ENCODE results near the gene PCDHGB2.
A peak's percentile ranks its signal among the peaks of the same experiment; 100 is the strongest.
"Not testable (repeated sequence)": the region's sequence is repeated elsewhere in the genome, so short reads cannot be mapped to it uniquely, and the experiment has no call there.

The PCDHGB2 gene

GRCh38 chr5:141359790-141360426 is at the start of gene PCDHGB2:
PCDHGB2 (plus strand) TSS chr5:141359994; CDS start chr5:141360136, 142 bp downstream.
- Histone ChIP-seq H3K36me3 (ENCODE audit: control insufficient read depth in 1 of 2, insufficient read depth in 2 of 2, low read length in 2 of 2) (no peaks in the 10 kb centered on the region), H3K9ac (ENCODE audit: low read depth in 1 of 2, low read length in 2 of 2) (no peak within 1 kb of the TSS), H3K27me3 (ENCODE audit: control insufficient read depth in 1 of 2, insufficient read depth in 2 of 2, low read length in 2 of 2) (no peaks in the 10 kb centered on the region), H3K9me3 (ENCODE audit: control insufficient read depth in 1 of 2, low read length in 2 of 2) (peaks cover 39 to 49% of the 10 kb centered on the region in 2 donors), H3K4me1 (ENCODE audit: control insufficient read depth in 1 of 2, insufficient read depth in 2 of 2, low read length in 2 of 2) (no peaks in the 10 kb centered on the region), H3K27ac (ENCODE audit: low read depth, low read length) (no peak within 1 kb of the TSS), H3K4me3 (ENCODE audit: low read depth in 1 of 2, low read length in 2 of 2) (peak within 1 kb of the TSS; percentile 52 to 66)

- Histone ChIP-seq H3K9ac (ENCODE audit: low read depth in 1 of 2, low read length in 2 of 2) (no peak overlapping the region), H3K9me3 (ENCODE audit: control insufficient read depth in 1 of 2, low read length in 2 of 2) (peaks cover 70 to 76% of the 10 kb centered on the region in 2 donors), H3K27ac (ENCODE audit: low read depth, low read length) (no peak overlapping the region), H3K27me3 (ENCODE audit: control insufficient read depth in 1 of 2, insufficient read depth in 2 of 2, low read length in 2 of 2) (no peaks in the 10 kb centered on the region), H3K4me1 (ENCODE audit: control insufficient read depth in 1 of 2, insufficient read depth in 2 of 2, low read length in 2 of 2) (no peaks in the 10 kb centered on the region), H3K36me3 (ENCODE audit: control insufficient read depth in 1 of 2, insufficient read depth in 2 of 2, low read length in 2 of 2) (peaks cover 12 to 16% of the 10 kb centered on the region in 2 donors), H3K4me3 (ENCODE audit: low read depth in 1 of 2, low read length in 2 of 2) (no peak overlapping the region)
Observed at GRCh38 chr5:141313711-141314110, 46.1 kb upstream of the PCDHGB2 start.

GRCh38 chr5:141316963-141317362 is 42.8 kb upstream of the PCDHGB2 start:
- Histone ChIP-seq H3K36me3 (ENCODE audit: control insufficient read depth in 1 of 2, insufficient read depth in 2 of 2, low read length in 2 of 2) (peaks cover 25 to 28% of the 10 kb centered on the region in 2 donors), H3K9me3 (ENCODE audit: control insufficient read depth in 1 of 2, low read length in 2 of 2) (peaks cover 71 to 79% of the 10 kb centered on the region in 2 donors)
- not testable (repeated sequence) for H3K27ac ChIP-seq (ENCODE audit: low read depth, low read length); H3K27me3 ChIP-seq (ENCODE audit: control insufficient read depth in 1 of 2, insufficient read depth in 2 of 2, low read length in 2 of 2); H3K4me1 ChIP-seq (ENCODE audit: control insufficient read depth in 1 of 2, insufficient read depth in 2 of 2, low read length in 2 of 2); H3K9ac ChIP-seq (ENCODE audit: low read depth in 1 of 2, low read length in 2 of 2); H3K4me3 ChIP-seq (ENCODE audit: low read depth in 1 of 2, low read length in 2 of 2)

- H3K27ac ChIP-seq (ENCODE audit: low read depth, low read length) = no peak overlapping the region
- H3K9ac ChIP-seq (ENCODE audit: low read depth in 1 of 2, low read length in 2 of 2) = no peak overlapping the region
- peaks cover 57 to 66% of the 10 kb centered on the region in 2 donors for H3K9me3 ChIP-seq (ENCODE audit: control insufficient read depth in 1 of 2, low read length in 2 of 2)
- peaks cover 0 to 4% of the 10 kb centered on the region in 2 donors for H3K4me1 ChIP-seq (ENCODE audit: control insufficient read depth in 1 of 2, insufficient read depth in 2 of 2, low read length in 2 of 2)
- no peaks in the 10 kb centered on the region for H3K27me3 ChIP-seq (ENCODE audit: control insufficient read depth in 1 of 2, insufficient read depth in 2 of 2, low read length in 2 of 2)
- H3K36me3 ChIP-seq (ENCODE audit: control insufficient read depth in 1 of 2, insufficient read depth in 2 of 2, low read length in 2 of 2) = peaks cover 25 to 28% of the 10 kb centered on the region in 2 donors
- peak overlapping the region; percentile 85 to 90 for H3K4me3 ChIP-seq (ENCODE audit: low read depth in 1 of 2, low read length in 2 of 2)
Observed at GRCh38 chr5:141319202-141319601, 40.6 kb upstream of the PCDHGB2 start.

DNA sequence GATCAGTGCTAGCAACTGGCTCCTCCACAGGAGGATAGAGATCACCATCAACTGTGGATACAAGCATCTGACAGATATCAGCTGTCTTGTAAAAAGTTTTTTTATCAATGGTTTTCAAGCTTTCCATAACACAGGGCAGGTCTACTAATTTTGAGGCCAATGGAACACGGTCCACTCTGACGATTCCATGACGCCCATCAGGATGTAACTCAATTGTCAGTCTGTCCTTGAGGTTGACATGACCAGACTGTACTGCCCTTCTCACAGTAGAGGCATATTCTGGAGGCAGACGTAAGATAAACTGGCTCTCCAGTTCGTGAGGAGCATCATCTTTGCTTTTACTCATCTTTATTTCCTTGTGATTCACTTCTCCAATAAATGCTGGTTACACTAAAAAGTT is 40.1 kb upstream of the PCDHGB2 start:
- peaks cover 59 to 64% of the 10 kb centered on the region in 2 donors for H3K9me3 ChIP-seq (ENCODE audit: control insufficient read depth in 1 of 2, low read length in 2 of 2)
- no peak overlapping the region for H3K9ac ChIP-seq (ENCODE audit: low read depth in 1 of 2, low read length in 2 of 2)
- peaks cover 0 to 4% of the 10 kb centered on the region in 2 donors for H3K4me1 ChIP-seq (ENCODE audit: control insufficient read depth in 1 of 2, insufficient read depth in 2 of 2, low read length in 2 of 2)
- H3K4me3 ChIP-seq (ENCODE audit: low read depth in 1 of 2, low read length in 2 of 2) = peak overlapping the region; percentile 85 to 90
- peaks cover 25 to 28% of the 10 kb centered on the region in 2 donors for H3K36me3 ChIP-seq (ENCODE audit: control insufficient read depth in 1 of 2, insufficient read depth in 2 of 2, low read length in 2 of 2)
- no peaks in the 10 kb centered on the region for H3K27me3 ChIP-seq (ENCODE audit: control insufficient read depth in 1 of 2, insufficient read depth in 2 of 2, low read length in 2 of 2)
- H3K27ac ChIP-seq (ENCODE audit: low read depth, low read length) = no peak overlapping the region

DNA sequence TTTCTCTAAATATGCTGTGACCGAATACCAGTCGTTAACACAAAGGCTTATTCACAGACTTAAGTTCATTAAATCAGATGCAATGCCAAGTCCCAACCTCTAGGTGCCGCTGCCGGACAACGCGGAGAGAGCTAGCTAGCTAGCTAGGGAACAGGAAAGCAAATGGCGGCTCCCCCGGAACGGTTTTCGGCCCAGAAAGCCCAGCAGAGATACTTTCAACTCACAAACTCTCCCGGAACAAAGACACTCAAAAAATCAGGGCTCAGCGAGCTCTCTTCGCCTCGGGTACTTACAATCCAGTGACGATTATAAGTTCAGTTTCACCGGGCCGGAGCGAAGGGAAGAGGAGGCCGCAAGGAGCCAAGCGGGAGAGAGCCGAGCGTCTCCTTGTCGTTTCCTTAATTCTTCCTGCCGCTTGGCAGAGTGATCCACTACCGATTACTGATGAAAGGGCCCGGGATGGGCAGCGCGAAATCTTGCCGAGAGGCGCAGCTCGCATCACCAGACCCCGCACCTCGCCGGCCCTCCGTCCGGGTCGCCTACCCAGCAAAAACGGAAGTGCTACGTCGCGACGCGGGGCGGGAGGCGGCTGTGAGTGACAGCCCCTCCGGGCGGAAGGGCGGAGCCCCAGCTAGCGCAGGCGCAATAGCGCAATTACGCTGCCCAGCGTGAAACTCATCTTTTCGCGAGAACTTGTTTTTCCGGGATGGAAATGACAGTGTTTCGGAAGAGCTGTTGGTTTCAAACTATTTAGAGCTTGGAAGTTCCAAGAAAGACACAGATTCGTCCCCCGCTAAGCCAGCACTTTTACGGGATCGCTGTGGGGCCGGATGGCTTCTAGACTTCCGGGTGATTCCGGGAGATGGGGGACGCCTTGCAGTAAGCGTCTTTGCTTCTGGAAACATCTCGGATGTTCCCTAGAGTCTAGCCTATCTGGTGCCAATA is 39.3 kb upstream of the PCDHGB2 start, which contains the start of gene TAF7:
Gene TAF7 (minus strand): TSS at position 560 of the 945 bp plus-strand sequence. CDS start 740 bp downstream, outside the sequence.
- Histone ChIP-seq H3K27me3 (ENCODE audit: control insufficient read depth in 1 of 2, insufficient read depth in 2 of 2, low read length in 2 of 2) (no peaks in the 10 kb centered on the region), H3K9ac (ENCODE audit: low read depth in 1 of 2, low read length in 2 of 2) (peak within 1 kb of the TSS; percentile 73 to 80), H3K36me3 (ENCODE audit: control insufficient read depth in 1 of 2, insufficient read depth in 2 of 2, low read length in 2 of 2) (peaks cover 19 to 28% of the 10 kb centered on the region in 2 donors), H3K4me1 (ENCODE audit: control insufficient read depth in 1 of 2, insufficient read depth in 2 of 2, low read length in 2 of 2) (peaks cover 0 to 4% of the 10 kb centered on the region in 2 donors), H3K27ac (ENCODE audit: low read depth, low read length) (peak within 1 kb of the TSS; percentile 78), H3K9me3 (ENCODE audit: control insufficient read depth in 1 of 2, low read length in 2 of 2) (peaks cover 52 to 60% of the 10 kb centered on the region in 2 donors), H3K4me3 (ENCODE audit: low read depth in 1 of 2, low read length in 2 of 2) (peak within 1 kb of the TSS; percentile 85 to 90)

- peaks cover 19 to 22% of the 10 kb centered on the region in 2 donors for H3K36me3 ChIP-seq (ENCODE audit: control insufficient read depth in 1 of 2, insufficient read depth in 2 of 2, low read length in 2 of 2)
- H3K4me3 ChIP-seq (ENCODE audit: low read depth in 1 of 2, low read length in 2 of 2) = no peak overlapping the region
- no peaks in the 10 kb centered on the region for H3K27me3 ChIP-seq (ENCODE audit: control insufficient read depth in 1 of 2, insufficient read depth in 2 of 2, low read length in 2 of 2)
- no peak overlapping the region for H3K27ac ChIP-seq (ENCODE audit: low read depth, low read length)
- H3K4me1 ChIP-seq (ENCODE audit: control insufficient read depth in 1 of 2, insufficient read depth in 2 of 2, low read length in 2 of 2) = peaks cover 0 to 4% of the 10 kb centered on the region in 2 donors
- no peak overlapping the region for H3K9ac ChIP-seq (ENCODE audit: low read depth in 1 of 2, low read length in 2 of 2)
- peaks cover 38 to 53% of the 10 kb centered on the region in 2 donors for H3K9me3 ChIP-seq (ENCODE audit: control insufficient read depth in 1 of 2, low read length in 2 of 2)
Observed at GRCh38 chr5:141322261-141322660, 37.5 kb upstream of the PCDHGB2 start.

GRCh38 chr5:141326088-141326854 is 33.5 kb upstream of the PCDHGB2 start:
- peaks cover 25 to 40% of the 10 kb centered on the region in 2 donors for H3K9me3 ChIP-seq (ENCODE audit: control insufficient read depth in 1 of 2, low read length in 2 of 2)
- peak overlapping the region; percentile 19 to 55 for H3K9ac ChIP-seq (ENCODE audit: low read depth in 1 of 2, low read length in 2 of 2)
- H3K27me3 ChIP-seq (ENCODE audit: control insufficient read depth in 1 of 2, insufficient read depth in 2 of 2, low read length in 2 of 2) = no peaks in the 10 kb centered on the region
- H3K27ac ChIP-seq (ENCODE audit: low read depth, low read length) = no peak overlapping the region
- H3K4me3 ChIP-seq (ENCODE audit: low read depth in 1 of 2, low read length in 2 of 2) = peak overlapping the region; percentile 61 to 62
- H3K36me3 ChIP-seq (ENCODE audit: control insufficient read depth in 1 of 2, insufficient read depth in 2 of 2, low read length in 2 of 2) = no peaks in the 10 kb centered on the region
- H3K4me1 ChIP-seq (ENCODE audit: control insufficient read depth in 1 of 2, insufficient read depth in 2 of 2, low read length in 2 of 2) = no peaks in the 10 kb centered on the region

DNA sequence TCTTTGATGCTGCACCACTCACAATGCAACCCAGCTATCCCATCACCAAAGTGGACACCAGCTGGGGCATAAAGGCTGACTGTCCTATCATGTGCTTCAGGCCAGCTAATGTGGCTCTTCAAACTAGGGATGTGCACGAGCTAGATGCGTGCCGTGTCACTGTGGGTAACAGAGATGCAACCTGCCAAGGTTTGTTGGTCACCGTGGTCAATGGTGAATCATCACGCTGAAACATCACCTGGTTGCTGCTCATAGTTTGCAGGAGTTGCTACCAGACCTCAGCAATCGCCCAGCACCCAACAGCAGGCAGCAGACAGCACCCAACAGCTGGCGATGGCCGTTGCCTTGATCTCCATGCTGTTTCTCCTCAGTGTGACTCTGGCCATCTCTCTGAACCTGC is 31.6 kb upstream of the PCDHGB2 start:
- peaks cover 17 to 29% of the 10 kb centered on the region in 2 donors for H3K9me3 ChIP-seq (ENCODE audit: control insufficient read depth in 1 of 2, low read length in 2 of 2)
- H3K36me3 ChIP-seq (ENCODE audit: control insufficient read depth in 1 of 2, insufficient read depth in 2 of 2, low read length in 2 of 2) = no peaks in the 10 kb centered on the region
- no peak overlapping the region for H3K9ac ChIP-seq (ENCODE audit: low read depth in 1 of 2, low read length in 2 of 2)
- H3K27ac ChIP-seq (ENCODE audit: low read depth, low read length) = no peak overlapping the region
- H3K4me1 ChIP-seq (ENCODE audit: control insufficient read depth in 1 of 2, insufficient read depth in 2 of 2, low read length in 2 of 2) = no peaks in the 10 kb centered on the region
- H3K4me3 ChIP-seq (ENCODE audit: low read depth in 1 of 2, low read length in 2 of 2) = no peak overlapping the region
- H3K27me3 ChIP-seq (ENCODE audit: control insufficient read depth in 1 of 2, insufficient read depth in 2 of 2, low read length in 2 of 2) = no peaks in the 10 kb centered on the region

All from duodenal mucosa (tissue), 2 donors.